Choroid plexus epithelial cell (primary cell): ENCODE results near the gene METRNL.
A peak's percentile ranks its signal among the peaks of the same experiment; 100 is the strongest.

Experiments
- DNase-seq: peaks from one replicate; pipeline ENCODE4 v3.0.0-alpha.2; 2010; ENCODE audit warnings: low read depth
- H3K4me3 ChIP-seq: 2 replicates; pipeline ENCODE4 v1.5.1; 2011; ENCODE audit warnings: low read depth, mild to moderate bottlenecking, control low read depth, low read length, moderate library complexity
- TF ChIP-seq, protein P1 (sequence below): conservative IDR thresholded peaks from 2 replicates; pipeline ENCODE4 v1.5.1; 2011; ENCODE audit warnings: low read depth, mild to moderate bottlenecking, control low read depth, inconsistent platforms, low read length, moderate library complexity

The METRNL gene

GRCh38 chr17:83109793-83110645 is 30.6 kb downstream of the METRNL start:
- DNase-seq = peak; percentile 90
- TF ChIP-seq, protein P1, sequence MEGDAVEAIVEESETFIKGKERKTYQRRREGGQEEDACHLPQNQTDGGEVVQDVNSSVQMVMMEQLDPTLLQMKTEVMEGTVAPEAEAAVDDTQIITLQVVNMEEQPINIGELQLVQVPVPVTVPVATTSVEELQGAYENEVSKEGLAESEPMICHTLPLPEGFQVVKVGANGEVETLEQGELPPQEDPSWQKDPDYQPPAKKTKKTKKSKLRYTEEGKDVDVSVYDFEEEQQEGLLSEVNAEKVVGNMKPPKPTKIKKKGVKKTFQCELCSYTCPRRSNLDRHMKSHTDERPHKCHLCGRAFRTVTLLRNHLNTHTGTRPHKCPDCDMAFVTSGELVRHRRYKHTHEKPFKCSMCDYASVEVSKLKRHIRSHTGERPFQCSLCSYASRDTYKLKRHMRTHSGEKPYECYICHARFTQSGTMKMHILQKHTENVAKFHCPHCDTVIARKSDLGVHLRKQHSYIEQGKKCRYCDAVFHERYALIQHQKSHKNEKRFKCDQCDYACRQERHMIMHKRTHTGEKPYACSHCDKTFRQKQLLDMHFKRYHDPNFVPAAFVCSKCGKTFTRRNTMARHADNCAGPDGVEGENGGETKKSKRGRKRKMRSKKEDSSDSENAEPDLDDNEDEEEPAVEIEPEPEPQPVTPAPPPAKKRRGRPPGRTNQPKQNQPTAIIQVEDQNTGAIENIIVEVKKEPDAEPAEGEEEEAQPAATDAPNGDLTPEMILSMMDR = no peak
- peak overlapping the region; percentile 31 for H3K4me3 ChIP-seq

DNA sequence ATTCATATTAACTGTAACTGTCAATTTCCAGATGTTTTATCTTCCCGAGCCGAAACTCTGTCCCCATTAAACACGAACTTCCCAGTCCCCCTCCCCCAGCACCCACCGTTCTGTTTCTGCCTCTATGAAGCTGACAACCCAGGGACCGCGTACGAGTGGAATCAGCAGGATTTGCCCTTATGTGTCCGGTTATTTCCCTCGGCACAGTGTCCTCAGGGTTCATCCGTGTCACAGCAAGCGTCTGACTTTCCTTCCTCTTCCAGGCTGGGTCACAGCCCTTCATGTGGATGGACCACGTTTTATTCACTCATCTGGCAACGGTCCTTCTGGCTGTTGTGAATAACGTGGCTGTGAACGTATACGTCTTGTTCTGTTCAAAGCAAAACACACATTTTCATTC is 31.3 kb downstream of the METRNL start:
- DNase-seq = peak; percentile 36
- TF ChIP-seq, protein P1 = no peak
- H3K4me3 ChIP-seq = peak overlapping the region; percentile 41

DNA sequence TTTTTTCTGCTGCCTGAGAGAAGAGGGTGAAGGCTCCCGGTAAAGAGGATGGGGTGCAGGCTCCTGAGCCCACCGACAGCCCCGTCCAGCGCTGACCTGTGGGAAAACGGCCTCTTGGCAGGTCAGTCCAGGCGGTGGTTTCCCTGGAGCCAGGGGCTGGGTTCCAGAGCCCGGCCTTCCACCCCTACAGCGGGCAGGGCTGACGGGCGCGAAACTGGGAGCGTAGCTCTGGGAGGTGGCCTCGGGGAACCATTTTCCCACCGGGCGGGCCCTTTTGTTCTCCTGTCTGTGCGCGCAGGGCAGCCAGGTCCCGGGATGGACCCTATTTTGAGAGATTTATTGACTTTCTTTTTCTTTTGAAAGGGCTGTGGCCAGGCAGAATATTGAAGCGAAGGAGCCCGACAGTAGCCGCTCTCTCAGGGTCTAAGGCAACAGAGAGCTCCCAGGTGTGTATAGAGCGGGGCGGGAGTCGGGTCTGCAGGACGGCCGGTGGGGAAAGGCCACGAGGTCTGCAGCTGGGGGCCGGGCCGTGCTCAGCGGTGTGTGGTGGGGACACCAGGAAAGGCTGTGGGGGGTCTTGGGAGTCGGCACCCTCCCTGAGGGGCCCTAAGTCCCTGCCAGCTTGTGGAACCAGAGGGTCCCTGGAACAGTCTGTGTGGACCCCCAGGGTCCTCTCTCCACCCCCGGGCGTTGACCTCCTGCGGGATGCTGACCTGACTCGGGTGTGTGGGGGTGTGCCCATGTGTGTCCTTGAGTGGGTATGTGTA is 32.3 kb downstream of the METRNL start:
- H3K4me3 ChIP-seq = no peak overlapping the region
- DNase-seq = no peak
- TF ChIP-seq, protein P1 = no peak

- no peak overlapping the region for H3K4me3 ChIP-seq
- TF ChIP-seq, protein P1 = no peak
- no peak for DNase-seq
Measured at GRCh38 chr17:83113381-83113780, 34.0 kb downstream of the METRNL start.

DNA sequence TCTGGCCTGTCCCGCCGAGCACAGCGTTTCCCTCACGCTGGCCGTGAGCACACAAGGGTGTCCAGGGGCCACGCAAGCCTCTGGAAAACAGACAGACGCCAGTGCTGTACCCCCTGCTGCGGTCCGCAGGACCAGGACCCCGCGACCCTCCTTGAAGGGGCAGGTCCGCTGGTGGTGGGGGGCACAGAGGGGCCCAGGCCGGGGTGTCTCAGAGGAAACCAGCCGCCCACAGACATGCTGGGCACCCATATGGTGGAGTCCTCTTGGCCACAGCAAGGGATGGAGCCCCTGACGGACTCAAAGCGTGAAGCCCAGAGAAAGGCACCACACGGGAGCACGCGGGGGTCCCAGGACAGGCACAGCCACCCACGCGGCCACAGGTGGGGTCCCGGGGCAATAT is 34.4 kb downstream of the METRNL start:
- H3K4me3 ChIP-seq = no peak overlapping the region
- TF ChIP-seq, protein P1 = no peak
- DNase-seq = no peak

DNA sequence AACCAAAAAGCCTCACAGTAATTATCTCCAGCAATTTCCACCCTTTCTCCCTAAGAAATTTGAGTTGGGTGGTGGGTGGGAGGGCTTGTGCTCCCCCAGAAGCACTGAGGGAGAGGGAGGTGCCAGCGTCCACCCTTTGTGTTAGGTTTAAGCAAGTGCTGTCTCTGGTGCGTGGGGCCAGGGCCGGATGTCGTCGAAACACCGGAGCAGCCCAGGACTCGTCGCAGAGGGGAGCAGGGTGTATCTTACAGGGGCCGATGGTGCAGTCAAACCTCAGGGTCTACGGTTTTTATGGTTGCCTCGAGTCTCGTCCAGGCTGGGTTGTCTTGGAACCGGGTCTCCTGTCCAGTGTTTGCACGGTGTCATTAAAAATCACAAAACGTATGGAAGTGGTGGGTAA is 35.3 kb downstream of the METRNL start:
- DNase-seq = no peak
- TF ChIP-seq, protein P1 = no peak
- no peak overlapping the region for H3K4me3 ChIP-seq

DNA sequence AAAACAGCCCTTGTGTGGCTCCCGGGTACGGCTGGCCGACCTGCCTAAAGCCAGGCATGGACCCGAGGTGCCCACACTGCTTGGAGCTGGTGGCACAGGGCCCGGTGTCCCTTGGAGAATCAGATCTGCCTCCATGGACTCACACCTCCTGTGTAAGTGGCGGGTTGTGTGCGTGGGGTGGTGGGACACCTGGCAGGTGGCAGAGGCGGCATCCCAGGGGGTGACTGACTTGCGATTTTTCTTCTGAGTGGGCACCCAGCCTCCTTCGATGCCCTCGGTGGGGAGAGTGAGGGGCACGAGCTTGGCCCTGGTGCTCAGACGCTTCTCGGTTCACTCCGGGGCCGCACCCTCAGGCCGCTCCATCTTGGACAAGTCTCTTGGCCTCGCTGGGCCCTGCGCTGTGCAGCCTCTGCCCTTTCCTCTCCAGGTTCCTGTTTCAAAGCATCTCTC is 35.8 kb downstream of the METRNL start:
- TF ChIP-seq, protein P1 = no peak
- no peak for DNase-seq
- H3K4me3 ChIP-seq = no peak overlapping the region
